Muscle layer of duodenum (tissue), 2 donors: ENCODE measurements around the gene BOLA1.
A peak's percentile ranks its signal among the peaks of the same experiment; 100 is the strongest.

Source experiments
- H3K27ac ChIP-seq: one replicate; pipeline ENCODE4 v1.7.0; 2013; ENCODE audit warnings: mild to moderate bottlenecking, low read length
- H3K27me3 ChIP-seq: one replicate; pipeline ENCODE4 v1.7.0; 2013; ENCODE audit warnings: low read depth, mild to moderate bottlenecking, control low read depth, low read length
- H3K36me3 ChIP-seq, 2 donors: one replicate each; pipeline ENCODE4 v1.7.0; 2013; ENCODE audit warnings: low read length in 2 of 2, control low read depth in 1 of 2, mild to moderate bottlenecking in 1 of 2; ENCODE audit not compliant: insufficient read depth in 2 of 2, control insufficient read depth in 1 of 2
- H3K4me1 ChIP-seq, 2 donors: one replicate each; pipeline ENCODE4 v1.7.0; 2013; ENCODE audit warnings: low read length in 2 of 2, mild to moderate bottlenecking in 2 of 2, control low read depth in 1 of 2, moderate library complexity in 1 of 2; ENCODE audit not compliant: insufficient read depth in 2 of 2, control insufficient read depth in 1 of 2
- H3K4me3 ChIP-seq, 2 donors: one replicate each; pipeline ENCODE4 v1.7.0; 2013; ENCODE audit warnings: low read length in 2 of 2, low read depth in 1 of 2, mild to moderate bottlenecking in 1 of 2
- H3K9me3 ChIP-seq, 2 donors: one replicate each; pipeline ENCODE4 v1.7.0; 2013; ENCODE audit warnings: low read length in 2 of 2, control low read depth in 1 of 2, mild to moderate bottlenecking in 1 of 2; ENCODE audit not compliant: control insufficient read depth in 1 of 2
- donor health status: healthy.

BOLA1 gene

DNA sequence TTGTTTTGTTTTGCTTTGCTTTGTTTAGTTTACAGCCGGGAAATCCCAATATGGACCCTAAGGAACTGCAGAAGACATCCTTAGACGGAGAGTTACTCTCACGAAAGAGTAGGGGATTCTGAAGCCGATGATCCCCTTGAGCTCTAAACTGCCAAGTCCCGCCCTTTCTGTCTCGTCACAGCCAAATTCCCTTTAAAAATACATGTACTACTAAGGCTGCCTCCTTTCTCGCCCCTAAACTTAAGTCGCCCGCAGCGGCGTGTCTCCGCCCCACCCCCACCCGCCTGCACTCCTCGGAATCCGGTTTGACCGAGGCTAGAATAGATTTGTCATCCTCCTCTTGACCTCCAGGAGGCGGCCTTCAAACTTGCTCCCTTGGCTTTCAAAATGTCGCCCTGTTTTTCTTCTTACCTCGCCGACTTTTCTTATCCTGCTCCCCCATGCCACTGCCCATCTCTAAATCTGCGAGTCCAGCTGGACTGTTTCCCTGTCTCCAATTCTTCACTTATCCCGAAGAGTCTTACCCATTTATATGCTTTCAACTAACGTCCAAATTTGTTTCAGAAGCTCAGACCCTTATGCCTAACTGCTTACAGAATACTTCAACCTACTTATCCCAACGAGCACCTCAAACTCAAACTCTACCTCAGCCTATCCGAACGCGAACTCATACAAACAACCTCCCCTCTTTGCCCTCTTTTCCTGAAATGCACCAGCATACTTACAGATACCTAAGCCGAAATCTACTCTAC, 10.9 kb upstream of the BOLA1 start:
- H3K27ac ChIP-seq, result peak overlapping the region; percentile 100
- peaks cover 7 to 16% of the 10 kb centered on the region in 2 donors for H3K4me1 ChIP-seq
- no peaks in the 10 kb centered on the region for H3K9me3 ChIP-seq
- peak overlapping the region; percentile 81 to 89 for H3K4me3 ChIP-seq
- H3K36me3 ChIP-seq, result no peaks in the 10 kb centered on the region
- no peaks in the 10 kb centered on the region for H3K27me3 ChIP-seq

DNA sequence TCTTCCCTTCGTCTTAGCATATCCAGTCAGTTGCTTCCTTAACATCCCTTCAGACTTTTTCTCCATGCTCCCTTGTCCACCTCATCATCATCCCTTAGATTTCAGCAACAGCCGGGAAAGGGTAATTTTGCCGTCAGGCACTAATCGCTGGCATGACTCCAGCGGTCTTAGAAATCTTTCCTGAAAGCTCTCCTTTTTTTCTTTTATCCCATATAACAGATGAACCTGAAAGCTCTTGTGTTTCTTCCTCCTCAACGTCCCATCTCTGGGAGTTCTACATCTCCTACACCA, 10.4 kb upstream of the BOLA1 start:
- Histone ChIP-seq H3K4me1 (peaks cover 7 to 11% of the 10 kb centered on the region in 2 donors), H3K4me3 (peak overlapping the region; percentile 81 to 89), H3K27me3 (no peaks in the 10 kb centered on the region), H3K36me3 (no peaks in the 10 kb centered on the region), H3K27ac (peak overlapping the region; percentile 100), H3K9me3 (no peaks in the 10 kb centered on the region)

DNA sequence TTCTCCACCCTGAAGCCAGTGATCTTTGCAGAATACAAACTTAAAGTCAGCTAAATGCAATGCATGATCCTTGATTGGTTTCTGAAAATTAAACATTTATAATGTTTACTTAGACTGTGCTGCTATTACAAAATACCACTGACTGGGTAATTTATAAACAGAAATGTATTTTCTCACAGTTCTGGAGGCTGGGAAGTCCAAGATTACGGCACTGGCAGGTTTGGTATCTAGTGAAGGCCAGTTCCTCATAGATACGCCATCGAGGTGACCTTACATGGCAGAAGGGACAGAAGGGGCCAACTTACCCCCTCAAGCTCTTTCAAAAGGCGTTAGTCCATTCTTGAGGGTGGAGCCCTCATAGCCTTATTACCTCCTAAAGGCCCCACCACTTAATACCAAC, 2.8 kb upstream of the BOLA1 start:
- no peaks in the 10 kb centered on the region for H3K27me3 ChIP-seq
- H3K4me1 ChIP-seq, result peaks cover 6 to 10% of the 10 kb centered on the region in 2 donors
- no peaks in the 10 kb centered on the region for H3K36me3 ChIP-seq
- H3K9me3 ChIP-seq, result no peaks in the 10 kb centered on the region
- H3K27ac ChIP-seq, result no peak overlapping the region
- no peak overlapping the region for H3K4me3 ChIP-seq

DNA sequence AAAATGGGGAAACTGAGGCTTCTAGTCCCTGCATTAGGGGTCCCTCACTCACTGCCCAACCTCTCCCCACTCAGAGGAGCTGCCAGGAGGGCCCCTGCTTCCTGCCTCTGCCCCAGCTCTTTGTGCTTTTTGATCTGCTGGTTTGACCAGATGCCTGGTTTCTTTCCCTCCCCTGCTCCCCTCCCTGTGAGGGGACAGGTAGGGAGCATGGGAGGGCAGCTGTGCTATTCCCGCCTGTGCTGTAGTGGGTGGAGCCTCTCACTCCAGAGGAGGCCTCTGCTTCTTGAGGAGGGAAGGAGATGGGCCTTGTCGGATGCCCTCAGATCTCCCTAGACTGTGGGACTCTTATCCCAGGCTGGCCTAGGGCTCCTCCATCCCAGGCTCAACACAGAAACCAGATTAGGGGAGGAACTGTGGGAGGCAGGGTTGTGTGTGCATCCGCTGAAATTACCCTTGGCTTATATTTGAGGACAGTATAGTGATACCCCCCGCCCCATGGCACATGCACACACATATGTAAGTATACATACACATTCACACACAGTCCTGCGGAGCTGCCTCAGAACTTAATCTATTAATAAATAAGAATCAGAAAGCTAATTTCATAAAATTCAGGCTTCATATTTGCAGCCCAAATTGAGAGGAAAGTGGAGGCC, 4.6 kb downstream of the BOLA1 start:
- Histone ChIP-seq H3K4me1 (peaks cover 6 to 10% of the 10 kb centered on the region in 2 donors), H3K27me3 (no peaks in the 10 kb centered on the region), H3K9me3 (no peaks in the 10 kb centered on the region), H3K36me3 (peaks cover 0 to 5% of the 10 kb centered on the region in 2 donors), H3K4me3 (no peak overlapping the region), H3K27ac (no peak overlapping the region)

DNA sequence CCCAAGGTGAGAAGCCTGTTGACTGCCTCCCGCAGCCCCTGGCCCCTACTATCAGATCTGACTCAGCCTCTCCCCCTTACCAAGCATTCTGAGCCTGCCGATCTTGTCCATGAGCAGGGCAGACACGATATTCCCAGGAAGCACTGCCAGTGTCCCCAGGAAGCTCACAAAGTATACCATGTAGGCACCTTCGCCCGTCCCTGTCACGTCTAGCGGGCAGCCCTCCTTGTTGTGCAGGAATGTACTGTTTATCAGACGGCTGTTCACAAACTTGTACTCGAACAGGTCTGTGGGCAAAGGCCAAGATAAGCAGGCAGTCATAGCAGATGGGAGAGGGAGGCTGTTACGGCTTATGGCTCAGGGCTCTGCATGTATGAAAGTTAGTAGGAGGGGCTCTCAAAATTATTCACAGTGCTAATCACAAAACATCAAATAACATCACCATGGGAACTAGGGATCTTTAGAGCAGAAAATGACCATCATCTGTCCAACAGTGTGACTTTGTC, 7.3 kb downstream of the BOLA1 start:
- Histone ChIP-seq H3K4me3 (no peak overlapping the region), H3K4me1 (no peaks in the 10 kb centered on the region), H3K27ac (no peak overlapping the region), H3K9me3 (no peaks in the 10 kb centered on the region), H3K36me3 (peaks cover 0 to 5% of the 10 kb centered on the region in 2 donors), H3K27me3 (no peaks in the 10 kb centered on the region)

DNA sequence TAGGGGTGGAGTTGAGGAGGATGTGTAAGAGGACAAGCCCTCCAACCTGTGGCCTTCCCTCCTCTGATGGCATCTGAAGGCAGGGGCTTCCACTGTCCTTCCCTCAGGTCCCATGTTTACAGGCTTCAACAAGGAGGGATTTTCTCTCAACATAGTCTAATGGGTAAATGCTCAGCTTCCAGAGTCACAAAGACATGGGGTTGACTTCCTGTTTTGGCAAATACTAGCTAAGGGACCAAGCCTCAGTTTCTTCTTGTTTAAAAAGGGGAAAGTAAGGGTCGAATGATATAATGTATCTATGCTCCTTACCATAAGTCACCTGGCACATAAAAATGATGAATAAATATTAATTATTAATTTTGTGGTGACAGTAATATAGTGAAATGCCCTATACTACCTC, 15.2 kb downstream of the BOLA1 start:
- Histone ChIP-seq H3K4me3 (no peak overlapping the region), H3K36me3 (no peaks in the 10 kb centered on the region), H3K27ac (no peak overlapping the region), H3K27me3 (peaks cover 6% of the 10 kb centered on the region), H3K4me1 (peaks cover 0 to 20% of the 10 kb centered on the region in 2 donors), H3K9me3 (no peaks in the 10 kb centered on the region)

DNA sequence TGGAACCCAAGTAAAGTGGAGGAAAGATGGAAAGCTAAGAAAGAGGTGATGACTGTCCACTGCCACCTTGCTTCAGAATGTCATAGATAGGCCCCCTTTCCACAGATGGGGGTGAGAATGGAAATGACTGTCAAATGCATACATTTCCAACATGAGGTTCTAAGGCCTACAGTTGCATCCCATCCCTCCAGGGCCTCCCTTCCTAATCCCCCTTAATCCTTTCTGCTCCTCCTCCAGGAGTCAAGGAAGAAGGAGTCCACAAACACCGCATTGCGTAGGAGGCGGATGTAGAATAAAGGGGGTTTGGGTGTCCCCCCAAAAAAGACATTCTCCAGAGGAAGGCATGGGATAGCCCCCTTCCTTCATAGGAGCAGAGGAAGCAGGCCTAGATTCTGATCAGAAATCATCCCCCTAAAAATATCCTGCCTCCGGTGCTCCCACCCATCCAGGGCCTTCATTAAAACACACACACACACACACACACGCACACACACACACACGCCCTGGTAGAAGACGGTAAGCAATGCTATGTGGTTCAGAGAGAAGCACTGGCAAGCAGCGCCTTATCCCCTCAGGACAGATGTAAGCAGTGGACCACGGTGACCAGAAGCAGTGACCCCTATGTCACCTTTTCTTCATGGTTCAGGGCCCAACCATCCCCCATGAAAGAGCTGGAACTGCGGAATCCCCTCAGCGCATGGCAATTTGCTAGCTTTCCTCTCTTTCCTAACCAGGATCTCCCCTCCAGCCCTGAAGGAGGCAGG, 16.2 kb downstream of the BOLA1 start:
- Histone ChIP-seq H3K9me3 (no peaks in the 10 kb centered on the region), H3K4me3 (no peak overlapping the region), H3K27me3 (peaks cover 6% of the 10 kb centered on the region), H3K36me3 (no peaks in the 10 kb centered on the region), H3K27ac (no peak overlapping the region), H3K4me1 (peaks cover 0 to 20% of the 10 kb centered on the region in 2 donors)

DNA sequence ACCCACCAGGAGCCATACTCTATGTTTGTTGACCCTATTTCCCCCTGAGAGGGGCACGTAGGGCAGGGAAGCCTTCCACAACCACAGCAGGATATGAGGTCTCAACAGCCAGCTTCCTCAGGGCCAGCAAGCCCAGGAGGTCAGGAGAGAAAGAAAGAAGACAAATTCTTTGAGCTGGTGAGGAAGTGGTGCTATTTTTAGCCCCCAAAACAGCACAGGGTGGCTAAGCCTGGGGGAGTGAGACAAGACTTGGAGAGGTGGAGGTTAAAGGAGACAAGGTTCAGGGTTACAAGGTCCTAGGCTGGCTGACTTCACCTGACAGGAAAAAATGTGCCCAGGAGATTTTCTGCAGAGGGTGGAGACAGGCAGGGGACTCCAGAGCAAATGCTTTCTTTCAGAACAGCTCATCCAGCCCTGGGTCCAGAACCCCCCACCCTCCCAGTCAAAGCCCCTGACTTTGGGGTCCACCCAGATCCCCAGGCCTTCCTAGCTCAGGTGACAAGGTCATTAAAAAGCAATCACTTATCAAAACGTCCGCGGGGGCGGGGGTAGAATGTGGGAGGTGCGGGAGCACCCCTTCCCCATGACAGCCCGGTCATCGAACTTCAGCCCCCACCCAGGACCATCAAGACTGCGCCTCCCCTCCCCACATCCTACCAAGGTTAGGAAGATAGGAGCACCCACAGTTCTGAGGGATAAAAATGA, 17.0 kb downstream of the BOLA1 start:
- peak overlapping the region; percentile 61 to 74 for H3K4me3 ChIP-seq
- H3K4me1 ChIP-seq, result peaks cover 0 to 20% of the 10 kb centered on the region in 2 donors
- no peaks in the 10 kb centered on the region for H3K36me3 ChIP-seq
- no peak overlapping the region for H3K27ac ChIP-seq
- H3K9me3 ChIP-seq, result no peaks in the 10 kb centered on the region
- peaks cover 6% of the 10 kb centered on the region for H3K27me3 ChIP-seq

DNA sequence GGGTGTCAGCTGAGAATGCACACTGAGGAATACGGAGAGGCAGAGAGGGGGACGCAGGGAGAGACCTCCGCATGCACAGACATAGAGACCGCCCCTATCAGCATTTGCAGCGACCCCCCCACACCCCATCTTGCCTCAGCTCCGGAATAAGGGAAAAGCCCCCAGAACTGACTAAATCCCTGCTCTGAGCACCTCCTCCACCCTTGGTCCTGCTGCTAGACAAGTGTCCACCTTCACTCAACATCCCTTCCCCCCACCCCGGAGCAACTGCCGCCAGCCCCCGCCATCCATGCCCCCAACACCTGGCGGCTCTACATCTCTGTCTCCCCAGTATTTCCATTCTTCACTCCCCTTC, 17.5 kb downstream of the BOLA1 start:
- no peaks in the 10 kb centered on the region for H3K36me3 ChIP-seq
- H3K9me3 ChIP-seq, result no peaks in the 10 kb centered on the region
- peaks cover 0 to 20% of the 10 kb centered on the region in 2 donors for H3K4me1 ChIP-seq
- H3K4me3 ChIP-seq, result peak overlapping the region; percentile 61 to 74
- no peak overlapping the region for H3K27ac ChIP-seq
- H3K27me3 ChIP-seq, result peaks cover 6% of the 10 kb centered on the region

DNA sequence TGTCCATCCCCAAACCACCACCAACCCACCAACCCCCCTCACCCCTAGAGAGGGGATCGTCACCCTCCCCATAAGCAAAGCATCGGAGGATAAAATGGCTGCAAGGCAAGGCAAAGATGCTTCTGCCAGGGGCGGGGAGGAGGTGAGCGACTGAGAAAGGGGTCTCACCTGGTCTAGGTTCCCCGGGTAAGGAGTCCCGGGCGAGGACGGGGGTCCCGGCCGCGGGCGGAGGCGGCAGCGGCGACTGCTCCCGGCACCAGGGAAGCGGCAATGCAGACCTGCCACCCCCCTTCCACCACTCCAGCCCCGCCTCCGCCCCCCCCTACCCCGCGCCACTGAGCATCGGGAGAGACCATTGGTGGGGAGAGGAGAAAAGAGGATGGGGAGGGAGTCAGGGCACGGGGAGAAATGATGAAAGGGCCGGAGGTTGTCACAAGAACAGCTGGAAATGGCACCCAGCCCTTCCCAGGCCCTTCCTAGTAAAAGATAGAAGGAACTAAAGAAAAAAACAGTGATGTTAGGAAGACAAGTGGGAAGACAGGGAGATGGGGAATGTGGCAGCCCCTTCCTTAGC, 18.3 kb downstream of the BOLA1 start, which contains the start of gene SV2A:
Gene SV2A (minus strand): TSS at position 274 of the 574 bp plus-strand sequence. CDS start 4,004 bp downstream, outside the sequence.
- Histone ChIP-seq H3K27ac (no peak within 1 kb of the TSS), H3K9me3 (no peaks in the 10 kb centered on the region), H3K27me3 (peaks cover 6% of the 10 kb centered on the region), H3K4me1 (peaks cover 0 to 20% of the 10 kb centered on the region in 2 donors), H3K36me3 (peaks cover 3 to 4% of the 10 kb centered on the region in 2 donors), H3K4me3 (peak within 1 kb of the TSS; percentile 61 to 74)
